Lower leg skin (tissue), 3 donors: ENCODE results near the gene ZNF135.

Source experiments
- POLR2A ChIP-seq, 2 donors: fragments of 450-650 bp; IDR thresholded peaks; one replicate each; pipeline ENCODE4 v1.6.1; 2016 to 2017; ENCODE audit warnings: antibody characterized with exemption in 2 of 2, mild to moderate bottlenecking in 1 of 2, moderate library complexity in 1 of 2
- TF ChIP-seq, protein P1 (sequence below), 3 donors: fragments of 450-650 bp; IDR thresholded peaks; one replicate each; pipeline ENCODE4 v1.5.1; 2016; ENCODE audit warnings: antibody characterized with exemption in 3 of 3, mild to moderate bottlenecking in 3 of 3, moderate library complexity in 2 of 3

DNA sequence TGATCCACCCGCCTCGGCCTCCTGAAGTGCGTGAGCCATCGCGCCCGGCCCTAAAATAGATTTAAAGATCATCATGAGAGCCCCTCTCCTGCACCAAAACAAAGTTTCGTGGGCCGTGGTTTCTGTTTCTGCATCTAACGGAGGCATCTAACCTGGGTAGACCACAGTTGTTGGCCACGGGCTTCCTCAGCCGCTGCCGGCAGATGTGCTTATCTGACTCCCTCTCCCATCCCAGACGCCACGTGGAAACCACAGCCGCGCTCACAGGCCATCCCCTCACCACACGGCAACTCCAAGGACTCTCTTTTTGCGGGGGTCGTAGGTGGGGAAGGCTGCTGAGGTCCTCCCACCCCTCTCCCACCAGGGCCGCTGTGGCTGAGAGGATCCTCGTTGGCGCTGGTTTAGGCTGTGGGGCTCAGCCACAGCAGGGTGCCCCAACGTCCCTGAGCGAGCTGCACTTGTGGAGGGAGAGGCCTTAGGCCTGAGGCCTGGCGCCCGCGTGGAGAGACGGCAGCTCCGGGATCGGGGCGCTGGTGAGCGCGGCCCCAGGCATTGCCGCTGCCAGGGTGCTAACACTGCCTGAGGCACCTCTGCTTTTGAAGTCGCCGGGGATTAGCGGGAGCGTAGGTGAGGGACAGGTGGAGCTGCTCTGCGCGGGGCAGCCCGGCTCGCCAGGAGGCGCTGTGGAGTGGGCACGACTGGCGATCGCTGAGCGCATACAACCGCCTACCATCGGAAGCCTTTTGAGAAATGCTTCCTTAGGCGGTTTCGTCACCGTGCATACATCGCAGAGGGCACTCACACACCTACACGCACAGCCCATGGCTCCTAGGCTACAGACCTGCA is 16.4 kb upstream of the ZNF135 start:
- TF ChIP-seq, protein P1, sequence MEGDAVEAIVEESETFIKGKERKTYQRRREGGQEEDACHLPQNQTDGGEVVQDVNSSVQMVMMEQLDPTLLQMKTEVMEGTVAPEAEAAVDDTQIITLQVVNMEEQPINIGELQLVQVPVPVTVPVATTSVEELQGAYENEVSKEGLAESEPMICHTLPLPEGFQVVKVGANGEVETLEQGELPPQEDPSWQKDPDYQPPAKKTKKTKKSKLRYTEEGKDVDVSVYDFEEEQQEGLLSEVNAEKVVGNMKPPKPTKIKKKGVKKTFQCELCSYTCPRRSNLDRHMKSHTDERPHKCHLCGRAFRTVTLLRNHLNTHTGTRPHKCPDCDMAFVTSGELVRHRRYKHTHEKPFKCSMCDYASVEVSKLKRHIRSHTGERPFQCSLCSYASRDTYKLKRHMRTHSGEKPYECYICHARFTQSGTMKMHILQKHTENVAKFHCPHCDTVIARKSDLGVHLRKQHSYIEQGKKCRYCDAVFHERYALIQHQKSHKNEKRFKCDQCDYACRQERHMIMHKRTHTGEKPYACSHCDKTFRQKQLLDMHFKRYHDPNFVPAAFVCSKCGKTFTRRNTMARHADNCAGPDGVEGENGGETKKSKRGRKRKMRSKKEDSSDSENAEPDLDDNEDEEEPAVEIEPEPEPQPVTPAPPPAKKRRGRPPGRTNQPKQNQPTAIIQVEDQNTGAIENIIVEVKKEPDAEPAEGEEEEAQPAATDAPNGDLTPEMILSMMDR (IDR thresholded peaks at IDR 0.05): no peak
- no peak for TF ChIP-seq POLR2A (IDR thresholded peaks at IDR 0.05)
